Smooth muscle cell (in vitro differentiated cells): ENCODE results near the gene DIAPH2. TPM values are rescaled to one million over a fixed set of nuclear protein-coding genes. Genes with fewer than 3 reads are reported as not detected.
"Not testable (repeated sequence)": the region's sequence is repeated elsewhere in the genome, so short reads cannot be mapped to it uniquely, and the experiment has no call there.

Source experiments
- DNase-seq: peaks from one replicate; lab custom pipeline; 2025; ENCODE audit not compliant: unreplicated experiment; lab: John Stamatoyannopoulos, UW
- H2AFZ ChIP-seq: fragments of 200-600 bp; sonication (generic); 2 replicates; pipeline ENCODE4 v1.6.0; 2016; ENCODE audit warnings: antibody characterized with exemption, low read depth, mild to moderate bottlenecking
- H3F3A ChIP-seq: fragments of 200-600 bp; sonication (generic); 2 replicates; pipeline ENCODE4 v1.6.0; 2017; ENCODE audit warnings: antibody characterized with exemption, low read depth
- H3K27ac ChIP-seq: fragments of 200-600 bp; sonication (generic); 2 replicates; pipeline ENCODE4 v1.5.1; 2016; ENCODE audit warnings: low read depth, mild to moderate bottlenecking
- H3K27me3 ChIP-seq: fragments of 200-600 bp; sonication (generic); 2 replicates; pipeline ENCODE4 v1.6.1; 2016; ENCODE audit warnings: low read depth, mild to moderate bottlenecking
- H3K36me3 ChIP-seq: fragments of 200-600 bp; sonication (generic); 2 replicates; pipeline ENCODE4 v1.5.1; 2016; ENCODE audit warnings: low read depth
- H3K4me1 ChIP-seq: fragments of 200-600 bp; sonication (generic); 2 replicates; pipeline ENCODE4 v1.5.1; 2016; ENCODE audit warnings: low read depth
- H3K4me2 ChIP-seq: fragments of 200-600 bp; sonication (generic); 2 replicates; pipeline ENCODE4 v1.6.0; 2016; ENCODE audit warnings: mild to moderate bottlenecking
- H3K4me3 ChIP-seq: fragments of 200-600 bp; sonication (generic); 2 replicates; pipeline ENCODE4 v1.5.1; 2016; ENCODE audit warnings: mild to moderate bottlenecking
- H3K79me2 ChIP-seq: fragments of 200-600 bp; sonication (generic); 2 replicates; pipeline ENCODE4 v1.6.0; 2016; ENCODE audit warnings: low read depth, mild to moderate bottlenecking
- H3K9ac ChIP-seq: fragments of 200-600 bp; sonication (generic); 2 replicates; pipeline ENCODE4 v1.6.0; 2016; ENCODE audit warnings: low read depth
- H3K9me3 ChIP-seq: fragments of 200-600 bp; sonication (generic); replicated peaks from 2 replicates; pipeline ENCODE4 v1.5.1; 2016; ENCODE audit warnings: low read depth
- H4K20me1 ChIP-seq: fragments of 200-600 bp; sonication (generic); 2 replicates; pipeline ENCODE4 v1.6.0; 2016; ENCODE audit warnings: low read depth
- WGBS: methylation state at CpG from one replicate; pipeline ENCODE4 v1.1.7; 2016; ENCODE audit warnings: low lambda C conversion rate; 5-methylcytosine and 5-hydroxymethylcytosine counted together
- polyA plus RNA-seq: library from polyadenylated mRNA; unstranded; fragments of >200 nt; fragmentation: Nextera tagmentation; extraction: Ambion mirVana; gene quantifications from 2 replicates; pipeline ENCODE4 v1.2.1, GENCODE V29; 2016
- total RNA-seq: library from RNA; depleted of rRNA; stranded (reverse); fragments of >200 nt; gene quantifications from 2 replicates; pipeline ENCODE4 v1.2.3, GENCODE V29; 2014
- TF ChIP-seq, protein P1 (sequence below): fragments of 200-600 bp; sonication (generic); IDR thresholded peaks from 2 replicates; pipeline ENCODE4 v1.5.1; 2017; ENCODE audit warnings: borderline replicate concordance, mild to moderate bottlenecking, antibody characterized with exemption; ENCODE audit not compliant: insufficient read depth, poor library complexity, severe bottlenecking

The DIAPH2 gene
- total and polyA plus RNA-seq, 2 experiments from 2014 or later = 12.8 to 19.9 TPM

DNA sequence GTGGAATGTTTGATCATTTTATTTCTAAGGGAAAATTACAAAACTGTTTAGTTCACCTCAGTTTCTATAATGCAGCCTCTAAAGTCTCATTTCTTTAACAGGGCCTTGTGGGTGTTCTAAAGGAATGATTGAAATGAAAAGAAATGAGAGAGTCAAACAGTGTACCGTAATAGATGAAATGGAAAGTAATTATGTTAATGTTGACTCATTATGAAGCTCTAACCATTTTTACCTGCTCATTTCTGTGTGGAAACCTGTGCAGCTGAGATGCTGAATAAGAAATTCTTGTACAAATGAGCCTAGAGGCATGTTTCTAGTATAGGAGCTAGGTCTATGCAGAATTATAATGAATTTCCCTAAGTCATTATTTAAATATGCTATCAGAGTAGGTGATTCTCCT lies 153.9 kb downstream of the DIAPH2 start:
- Histone ChIP-seq H3F3A (no peaks in the 10 kb centered on the region), H3K4me1 (no peaks in the 10 kb centered on the region), H3K4me2 (no peak overlapping the region), H3K27ac (no peak overlapping the region), H4K20me1 (no peaks in the 10 kb centered on the region), H3K9me3 (no peaks in the 10 kb centered on the region), H3K4me3 (no peak overlapping the region), H3K79me2 (no peaks in the 10 kb centered on the region), H2AFZ (no peak overlapping the region), H3K9ac (no peak overlapping the region), H3K36me3 (no peaks in the 10 kb centered on the region), H3K27me3 (no peaks in the 10 kb centered on the region)
- DNase-seq = no peak
- TF ChIP-seq, protein P1, sequence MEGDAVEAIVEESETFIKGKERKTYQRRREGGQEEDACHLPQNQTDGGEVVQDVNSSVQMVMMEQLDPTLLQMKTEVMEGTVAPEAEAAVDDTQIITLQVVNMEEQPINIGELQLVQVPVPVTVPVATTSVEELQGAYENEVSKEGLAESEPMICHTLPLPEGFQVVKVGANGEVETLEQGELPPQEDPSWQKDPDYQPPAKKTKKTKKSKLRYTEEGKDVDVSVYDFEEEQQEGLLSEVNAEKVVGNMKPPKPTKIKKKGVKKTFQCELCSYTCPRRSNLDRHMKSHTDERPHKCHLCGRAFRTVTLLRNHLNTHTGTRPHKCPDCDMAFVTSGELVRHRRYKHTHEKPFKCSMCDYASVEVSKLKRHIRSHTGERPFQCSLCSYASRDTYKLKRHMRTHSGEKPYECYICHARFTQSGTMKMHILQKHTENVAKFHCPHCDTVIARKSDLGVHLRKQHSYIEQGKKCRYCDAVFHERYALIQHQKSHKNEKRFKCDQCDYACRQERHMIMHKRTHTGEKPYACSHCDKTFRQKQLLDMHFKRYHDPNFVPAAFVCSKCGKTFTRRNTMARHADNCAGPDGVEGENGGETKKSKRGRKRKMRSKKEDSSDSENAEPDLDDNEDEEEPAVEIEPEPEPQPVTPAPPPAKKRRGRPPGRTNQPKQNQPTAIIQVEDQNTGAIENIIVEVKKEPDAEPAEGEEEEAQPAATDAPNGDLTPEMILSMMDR = no peak
- WGBS = 75% methylated on average over 1 of the region's 1 CpG

DNA sequence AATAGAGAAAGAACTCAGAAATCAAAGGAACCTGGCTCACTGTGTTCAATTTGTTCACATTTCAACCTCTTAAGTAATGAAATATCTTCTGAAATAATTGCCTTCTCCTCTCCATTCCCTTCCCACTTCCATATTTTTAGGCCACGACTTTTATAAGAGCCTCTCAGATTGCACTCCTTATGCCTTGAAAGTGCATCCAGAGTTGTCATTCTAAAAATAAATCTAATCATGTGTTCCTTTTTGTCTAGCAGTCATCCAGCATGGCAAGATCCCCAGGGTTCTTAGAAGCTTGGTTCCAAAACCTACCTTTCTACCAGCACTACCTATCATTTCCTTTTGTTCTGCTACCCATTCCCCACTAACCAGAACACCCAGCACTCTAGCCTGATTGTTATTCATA lies 156.7 kb downstream of the DIAPH2 start:
- Histone ChIP-seq H3K4me1 (no peaks in the 10 kb centered on the region), H3K9me3 (no peaks in the 10 kb centered on the region), H3K27ac (no peak overlapping the region), H3K4me3 (no peak overlapping the region), H4K20me1 (no peaks in the 10 kb centered on the region), H2AFZ (no peak overlapping the region), H3K4me2 (no peak overlapping the region), H3K27me3 (no peaks in the 10 kb centered on the region), H3K9ac (no peak overlapping the region), H3F3A (no peaks in the 10 kb centered on the region), H3K79me2 (no peaks in the 10 kb centered on the region), H3K36me3 (no peaks in the 10 kb centered on the region)
- TF ChIP-seq, protein P1 = no peak
- 87% methylated on average over 1 of the region's 1 CpG for WGBS
- DNase-seq = no peak

DNA sequence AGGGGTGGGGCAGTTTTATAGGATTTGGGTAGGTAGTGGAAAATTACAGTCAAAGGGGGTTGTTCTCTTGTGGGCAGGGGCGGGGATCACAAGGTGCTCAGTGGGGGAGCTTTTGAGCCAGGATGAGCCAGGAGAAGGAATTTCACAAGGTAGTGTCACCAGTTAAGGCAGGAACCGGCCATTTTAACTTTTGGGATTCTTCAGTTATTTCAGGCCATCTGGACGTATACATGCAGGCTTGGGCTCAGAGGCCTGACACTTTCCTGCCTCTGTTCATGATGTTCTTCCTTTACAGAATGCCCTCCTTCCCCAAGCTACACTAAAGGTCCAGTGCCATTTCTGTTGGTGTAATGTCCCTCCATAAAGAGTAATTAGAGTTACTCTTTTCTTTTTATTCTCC lies 157.2 kb downstream of the DIAPH2 start:
- not testable (repeated sequence) for H3K27ac ChIP-seq, H4K20me1 ChIP-seq, H3K4me3 ChIP-seq, H3F3A ChIP-seq, H3K4me2 ChIP-seq, H3K4me1 ChIP-seq, H3K9me3 ChIP-seq, H2AFZ ChIP-seq, H3K79me2 ChIP-seq, H3K36me3 ChIP-seq, DNase-seq, H3K9ac ChIP-seq, H3K27me3 ChIP-seq
- 65% methylated on average over 3 of the region's 3 CpGs for WGBS

- Histone ChIP-seq H3K79me2 (no peaks in the 10 kb centered on the region), H3K9ac (no peak overlapping the region), H4K20me1 (no peaks in the 10 kb centered on the region), H3K4me3 (no peak overlapping the region), H2AFZ (no peak overlapping the region), H3K4me1 (no peaks in the 10 kb centered on the region), H3K4me2 (no peak overlapping the region), H3K36me3 (no peaks in the 10 kb centered on the region), H3F3A (no peaks in the 10 kb centered on the region), H3K27me3 (no peaks in the 10 kb centered on the region), H3K27ac (no peak overlapping the region), H3K9me3 (no peaks in the 10 kb centered on the region)
- WGBS = 16% methylated on average over 5 of the region's 5 CpGs
- DNase-seq = no peak
- TF ChIP-seq, protein P1 = peak; percentile 42
Measured at GRCh38 chrX:96843566-96843965, 158.9 kb downstream of the DIAPH2 start.
